ENCODE data around the gene CD7. TPM values are rescaled to one million over a fixed set of nuclear protein-coding genes. Genes with fewer than 3 reads are reported as not detected.

CD7 gene
- total and polyA plus RNA-seq, 9 of the 15 experiments (the other 6 are each of a cell fraction or from before 2014, with no cell fraction given): 0.21 to 0.35 TPM; not detected in 7

DNA sequence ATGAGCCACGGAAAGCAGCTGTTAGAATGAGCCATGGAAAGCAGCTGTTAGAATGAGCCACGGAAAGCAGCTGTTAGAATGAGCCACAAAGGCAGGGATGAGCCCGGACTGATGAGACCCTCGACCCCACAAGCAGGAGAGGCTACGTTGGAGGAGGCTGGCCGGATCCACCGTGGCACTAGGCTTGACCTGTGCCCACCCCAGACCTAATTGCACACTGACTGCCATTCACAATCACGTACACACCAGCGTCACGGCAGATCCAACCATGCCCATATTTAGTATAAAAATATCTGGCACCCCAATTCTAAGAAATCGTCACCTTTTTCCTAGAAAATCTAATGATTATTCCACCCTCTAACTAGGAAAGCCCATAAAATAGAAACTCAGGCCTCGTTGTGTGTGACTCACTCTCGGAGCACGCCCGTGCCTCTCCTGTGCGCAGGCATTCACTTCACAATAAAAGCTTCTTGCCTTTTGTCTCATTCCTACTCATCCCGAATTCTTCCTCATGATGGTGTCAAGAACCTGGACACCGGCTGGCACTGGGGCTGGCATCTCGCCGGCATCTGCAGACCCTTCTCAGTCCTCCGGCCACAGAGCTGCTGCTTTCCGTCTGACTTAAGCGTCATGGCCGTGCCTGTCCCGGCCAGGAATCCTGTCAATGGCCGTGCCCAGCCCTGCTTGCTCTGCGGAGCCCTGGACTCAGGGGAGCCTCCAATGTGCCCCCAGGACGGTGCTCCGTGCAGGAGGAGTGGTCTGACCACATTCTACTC is 21.6 kb upstream of the CD7 start (continued):
- TF ChIP-seq U2AF2 (optimal IDR thresholded peaks at IDR 0.05; ENCODE audit: low read depth, low read length) (no peak), STAT5A (IDR thresholded peaks at IDR 0.05; ENCODE audit: borderline replicate concordance, low read length) (peak; percentile 82), GTF2A2 (tag; IDR thresholded peaks at IDR 0.05) (no peak), ZNF668 (CRISPR knock-in tag; IDR thresholded peaks at IDR 0.05) (0 out of 2 replicates have a peak, but pooled peaks have one; percentile 35), XRCC5 (IDR thresholded peaks at IDR 0.05; ENCODE audit: low read depth, low read length) (peak; percentile 50; the same call in 1 of the 2 replicates), FOSL1 (tag; conservative IDR thresholded peaks at IDR 0.05) (peak; percentile 99), ZNF507 (tag; conservative IDR thresholded peaks at IDR 0.05) (no peak), NR2C1 (IDR thresholded peaks at IDR 0.05) (no peak), NR2C1 (tag; IDR thresholded peaks at IDR 0.05) (peak; percentile 40; the same call in 1 of the 2 replicates), E2F3 (CRISPR knock-in tag; IDR thresholded peaks at IDR 0.05) (0 out of 2 replicates have a peak, but pooled peaks have one; percentile 23), PHF20 (IDR thresholded peaks at IDR 0.05; ENCODE audit: partially characterized antibody) (no peak), MTA1 (IDR thresholded peaks at IDR 0.05; ENCODE audit: borderline replicate concordance) (0 out of 2 replicates have a peak, but pooled peaks have one; percentile 16), ZNF41 (CRISPR knock-in tag; conservative IDR thresholded peaks at IDR 0.05) (0 out of 2 replicates have a peak, but pooled peaks have one; percentile 35), SETDB1 (IDR thresholded peaks at IDR 0.05; ENCODE audit: low read length) (no peak), SMARCB1 (IDR thresholded peaks at IDR 0.05; ENCODE audit: insufficient read length, low read depth) (peak; percentile 32), TOE1 (IDR thresholded peaks at IDR 0.05; ENCODE audit: borderline replicate concordance) (peak; percentile 78; the same call in 1 of the 2 replicates), TOE1 (CRISPR knock-in tag; IDR thresholded peaks at IDR 0.05; ENCODE audit: borderline replicate concordance, low read depth) (no peak), BACH1 (tag; IDR thresholded peaks at IDR 0.05) (peak; percentile 72; the same call in 1 of the 2 replicates)
- TF ChIP-seq, protein P1, sequence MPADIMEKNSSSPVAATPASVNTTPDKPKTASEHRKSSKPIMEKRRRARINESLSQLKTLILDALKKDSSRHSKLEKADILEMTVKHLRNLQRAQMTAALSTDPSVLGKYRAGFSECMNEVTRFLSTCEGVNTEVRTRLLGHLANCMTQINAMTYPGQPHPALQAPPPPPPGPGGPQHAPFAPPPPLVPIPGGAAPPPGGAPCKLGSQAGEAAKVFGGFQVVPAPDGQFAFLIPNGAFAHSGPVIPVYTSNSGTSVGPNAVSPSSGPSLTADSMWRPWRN (IDR thresholded peaks at IDR 0.05; ENCODE audit: low read depth): 0 out of 2 replicates have a peak, but pooled peaks have one; percentile 56
- TF ChIP-seq, protein P2, sequence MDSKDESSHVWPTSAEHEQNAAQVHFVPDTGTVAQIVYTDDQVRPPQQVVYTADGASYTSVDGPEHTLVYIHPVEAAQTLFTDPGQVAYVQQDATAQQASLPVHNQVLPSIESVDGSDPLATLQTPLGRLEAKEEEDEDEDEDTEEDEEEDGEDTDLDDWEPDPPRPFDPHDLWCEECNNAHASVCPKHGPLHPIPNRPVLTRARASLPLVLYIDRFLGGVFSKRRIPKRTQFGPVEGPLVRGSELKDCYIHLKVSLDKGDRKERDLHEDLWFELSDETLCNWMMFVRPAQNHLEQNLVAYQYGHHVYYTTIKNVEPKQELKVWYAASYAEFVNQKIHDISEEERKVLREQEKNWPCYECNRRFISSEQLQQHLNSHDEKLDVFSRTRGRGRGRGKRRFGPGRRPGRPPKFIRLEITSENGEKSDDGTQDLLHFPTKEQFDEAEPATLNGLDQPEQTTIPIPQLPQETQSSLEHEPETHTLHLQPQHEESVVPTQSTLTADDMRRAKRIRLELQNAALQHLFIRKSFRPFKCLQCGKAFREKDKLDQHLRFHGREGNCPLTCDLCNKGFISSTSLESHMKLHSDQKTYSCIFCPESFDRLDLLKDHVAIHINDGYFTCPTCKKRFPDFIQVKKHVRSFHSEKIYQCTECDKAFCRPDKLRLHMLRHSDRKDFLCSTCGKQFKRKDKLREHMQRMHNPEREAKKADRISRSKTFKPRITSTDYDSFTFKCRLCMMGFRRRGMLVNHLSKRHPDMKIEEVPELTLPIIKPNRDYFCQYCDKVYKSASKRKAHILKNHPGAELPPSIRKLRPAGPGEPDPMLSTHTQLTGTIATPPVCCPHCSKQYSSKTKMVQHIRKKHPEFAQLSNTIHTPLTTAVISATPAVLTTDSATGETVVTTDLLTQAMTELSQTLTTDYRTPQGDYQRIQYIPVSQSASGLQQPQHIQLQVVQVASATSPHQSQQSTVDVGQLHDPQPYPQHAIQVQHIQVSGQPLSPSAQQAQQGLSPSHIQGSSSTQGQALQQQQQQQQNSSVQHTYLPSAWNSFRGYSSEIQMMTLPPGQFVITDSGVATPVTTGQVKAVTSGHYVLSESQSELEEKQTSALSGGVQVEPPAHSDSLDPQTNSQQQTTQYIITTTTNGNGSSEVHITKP (IDR thresholded peaks at IDR 0.05; ENCODE audit: partially characterized antibody): peak; percentile 56
- TF ChIP-seq, protein P3, sequence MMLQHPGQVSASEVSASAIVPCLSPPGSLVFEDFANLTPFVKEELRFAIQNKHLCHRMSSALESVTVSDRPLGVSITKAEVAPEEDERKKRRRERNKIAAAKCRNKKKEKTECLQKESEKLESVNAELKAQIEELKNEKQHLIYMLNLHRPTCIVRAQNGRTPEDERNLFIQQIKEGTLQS (IDR thresholded peaks at IDR 0.05): peak; percentile 93
- TF ChIP-seq, protein P3 (CRISPR knock-in tag; conservative IDR thresholded peaks at IDR 0.05): 0 out of 2 replicates have a peak, but pooled peaks have one; percentile 33
- TF ChIP-seq, protein P4, sequence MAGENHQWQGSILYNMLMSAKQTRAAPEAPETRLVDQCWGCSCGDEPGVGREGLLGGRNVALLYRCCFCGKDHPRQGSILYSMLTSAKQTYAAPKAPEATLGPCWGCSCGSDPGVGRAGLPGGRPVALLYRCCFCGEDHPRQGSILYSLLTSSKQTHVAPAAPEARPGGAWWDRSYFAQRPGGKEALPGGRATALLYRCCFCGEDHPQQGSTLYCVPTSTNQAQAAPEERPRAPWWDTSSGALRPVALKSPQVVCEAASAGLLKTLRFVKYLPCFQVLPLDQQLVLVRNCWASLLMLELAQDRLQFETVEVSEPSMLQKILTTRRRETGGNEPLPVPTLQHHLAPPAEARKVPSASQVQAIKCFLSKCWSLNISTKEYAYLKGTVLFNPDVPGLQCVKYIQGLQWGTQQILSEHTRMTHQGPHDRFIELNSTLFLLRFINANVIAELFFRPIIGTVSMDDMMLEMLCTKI (IDR thresholded peaks at IDR 0.05; ENCODE audit: partially characterized antibody): no peak

Data from K562 (cell line).